ENCODE data around the gene CUTC. TPM values are rescaled to one million over a fixed set of nuclear protein-coding genes. Genes with fewer than 3 reads are reported as not detected.

The CUTC gene
- total RNA-seq, 2 experiments from 2014 or later, result 21.6 to 21.9 TPM

GRCh38 chr10:99770408-99771045 is 38.5 kb downstream of the CUTC start:
- Mint-ChIP-seq H3K4me1 (ENCODE audit: low read depth) (no peaks in the 10 kb centered on the region), H3K4me3 (no peak overlapping the region), H3K36me3 (ENCODE audit: low read depth) (no peaks in the 10 kb centered on the region), H3K27ac (no peak overlapping the region), H3K9me3 (no peaks in the 10 kb centered on the region), H3K27me3 (ENCODE audit: low read depth) (no peaks in the 10 kb centered on the region)
- intact Hi-C loops (cut with micrococcal nuclease), result no loop called here
- DNase-seq, result no peak
- CTCF ChIA-PET, result interaction anchor here (0.5 kb wide), 1 partner anchor 56 kb away, joined by 5 read pairs; no protein-coding TSS in a partner anchor

GRCh38 chr10:99775850-99776249 is 43.8 kb downstream of the CUTC start:
- CTCF ChIA-PET, result no interaction called here
- peaks cover 5% of the 10 kb centered on the region for H3K4me1 Mint-ChIP-seq (ENCODE audit: low read depth)
- no peak overlapping the region for H3K27ac Mint-ChIP-seq
- no peaks in the 10 kb centered on the region for H3K36me3 Mint-ChIP-seq (ENCODE audit: low read depth)
- no peak overlapping the region for H3K4me3 Mint-ChIP-seq
- H3K27me3 Mint-ChIP-seq (ENCODE audit: low read depth), result no peaks in the 10 kb centered on the region
- no peak for DNase-seq
- intact Hi-C loops (cut with micrococcal nuclease), result no loop called here
- H3K9me3 Mint-ChIP-seq, result no peaks in the 10 kb centered on the region

DNA sequence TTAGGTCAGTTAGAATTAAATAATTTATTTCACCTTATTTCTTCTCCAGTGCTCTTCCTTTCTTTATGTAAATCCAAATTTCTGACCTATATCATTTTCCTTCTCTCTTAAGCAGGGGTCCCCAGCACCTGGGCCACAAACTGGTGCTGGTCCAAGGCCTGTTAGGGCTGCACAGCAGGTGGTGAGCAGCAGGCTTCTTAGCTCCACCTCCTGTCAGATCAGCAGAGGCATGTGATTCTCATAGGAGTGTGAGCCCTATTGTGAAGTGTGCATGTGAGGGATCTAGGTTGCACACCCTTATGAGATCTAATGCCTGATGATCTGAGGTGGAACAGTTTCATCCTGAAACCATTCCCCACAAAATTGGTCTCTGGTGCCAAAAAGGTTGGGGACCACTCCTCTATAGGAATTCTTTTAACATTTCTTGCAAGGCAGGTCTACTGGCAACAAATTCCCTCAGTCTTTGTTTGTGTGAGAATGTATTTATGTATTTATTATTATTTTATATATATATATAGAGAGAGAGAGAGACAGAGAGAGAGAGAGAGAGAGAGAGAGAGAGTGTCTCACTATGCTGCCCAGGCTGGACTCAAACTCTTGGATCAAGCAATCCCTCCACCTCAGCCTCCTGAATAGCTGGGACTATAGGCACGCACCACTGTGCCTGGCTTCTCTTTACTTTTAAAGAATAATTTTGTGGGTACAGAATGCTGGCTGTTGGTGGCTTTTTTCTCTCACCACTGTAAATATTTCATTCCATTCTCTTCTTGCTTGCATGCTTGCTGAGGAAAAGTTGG is 46.1 kb downstream of the CUTC start:
- no peak overlapping the region for H3K4me3 Mint-ChIP-seq
- H3K9me3 Mint-ChIP-seq, result no peaks in the 10 kb centered on the region
- no peaks in the 10 kb centered on the region for H3K27me3 Mint-ChIP-seq (ENCODE audit: low read depth)
- H3K4me1 Mint-ChIP-seq (ENCODE audit: low read depth), result peaks cover 5% of the 10 kb centered on the region
- intact Hi-C loops (cut with micrococcal nuclease), result no loop called here
- no peak for DNase-seq
- CTCF ChIA-PET, result no interaction called here
- peaks cover 3% of the 10 kb centered on the region for H3K36me3 Mint-ChIP-seq (ENCODE audit: low read depth)
- H3K27ac Mint-ChIP-seq, result no peak overlapping the region

DNA sequence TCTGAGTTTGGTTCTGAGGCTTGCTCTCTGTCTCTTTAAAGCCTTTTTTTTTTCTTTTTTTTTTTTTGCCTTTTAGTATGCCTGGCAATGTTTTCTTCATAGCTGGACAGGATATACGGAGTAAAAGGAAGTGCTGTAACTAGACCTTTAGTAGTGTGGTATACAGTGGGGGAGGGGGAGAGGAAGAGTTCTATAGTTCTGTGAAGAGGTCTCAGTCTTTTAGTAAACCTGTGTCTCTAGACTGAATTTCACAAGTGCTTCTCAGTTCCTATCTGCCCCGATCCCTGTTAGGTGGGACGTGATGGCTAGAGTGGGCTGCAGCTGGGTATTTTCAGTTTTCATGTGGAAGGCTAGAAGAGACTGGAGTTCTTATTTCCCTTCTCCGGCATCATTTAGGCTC is 47.3 kb downstream of the CUTC start:
- CTCF ChIA-PET, result no interaction called here
- Mint-ChIP-seq H3K9me3 (no peaks in the 10 kb centered on the region), H3K27ac (no peak overlapping the region), H3K4me1 (ENCODE audit: low read depth) (peaks cover 5% of the 10 kb centered on the region), H3K27me3 (ENCODE audit: low read depth) (no peaks in the 10 kb centered on the region), H3K36me3 (ENCODE audit: low read depth) (peaks cover 3% of the 10 kb centered on the region), H3K4me3 (no peak overlapping the region)
- no peak for DNase-seq
- intact Hi-C loops (cut with micrococcal nuclease), result no loop called here

- CTCF ChIA-PET, result no interaction called here
- H3K36me3 Mint-ChIP-seq (ENCODE audit: low read depth), result peaks cover 5% of the 10 kb centered on the region
- H3K4me3 Mint-ChIP-seq, result no peak overlapping the region
- H3K9me3 Mint-ChIP-seq, result no peaks in the 10 kb centered on the region
- intact Hi-C loops (cut with micrococcal nuclease), result no loop called here
- H3K27ac Mint-ChIP-seq, result no peak overlapping the region
- peaks cover 5% of the 10 kb centered on the region for H3K4me1 Mint-ChIP-seq (ENCODE audit: low read depth)
- DNase-seq, result no peak
- no peaks in the 10 kb centered on the region for H3K27me3 Mint-ChIP-seq (ENCODE audit: low read depth)
Measured at GRCh38 chr10:99781734-99782429, 49.8 kb downstream of the CUTC start.

DNA sequence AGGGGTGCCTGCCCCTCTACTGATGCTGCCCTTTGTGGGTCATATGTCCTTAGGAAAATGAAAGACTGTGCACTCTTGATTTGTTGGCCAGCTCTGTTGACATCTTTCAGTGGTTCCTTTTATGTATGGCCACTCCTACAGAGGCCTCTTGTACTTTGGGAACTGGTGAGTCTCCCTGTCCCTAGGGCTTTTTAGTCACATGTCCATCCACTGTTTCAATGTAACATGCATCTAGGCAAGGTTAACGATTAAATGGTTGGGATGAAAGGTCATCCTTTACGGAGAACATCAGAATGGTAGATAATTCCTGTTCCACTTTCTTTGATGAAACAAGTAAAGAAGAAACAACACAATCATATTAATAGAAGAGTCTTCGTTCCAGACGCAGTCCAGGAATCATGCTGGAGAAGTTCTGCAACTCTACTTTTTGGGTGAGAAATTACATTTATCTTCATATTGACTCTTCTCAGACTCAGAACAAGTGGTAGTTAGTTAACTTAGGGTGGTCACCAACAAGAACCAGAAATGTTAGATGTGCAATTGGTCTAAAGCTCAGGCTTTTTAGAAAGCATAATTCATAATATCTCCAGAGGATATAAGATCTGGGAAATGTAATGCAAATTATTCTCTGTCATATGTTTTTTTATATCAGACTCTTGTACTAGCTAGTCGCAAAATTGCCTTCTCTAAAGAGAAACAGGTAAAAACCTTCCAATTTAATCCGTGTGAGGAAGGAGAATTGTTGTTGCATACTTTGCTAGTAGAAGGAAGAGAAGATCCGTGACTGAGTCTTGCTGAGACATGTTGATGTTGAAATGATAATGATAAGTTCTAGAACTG is 50.6 kb downstream of the CUTC start, which contains the start of gene ABCC2:
ABCC2 (plus strand) TSS at position 194 of the 840 bp plus-strand sequence; CDS start at position 399, 205 bp downstream.
- Mint-ChIP-seq H3K27ac (no peak within 1 kb of the TSS), H3K9me3 (no peaks in the 10 kb centered on the region), H3K4me3 (no peak within 1 kb of the TSS), H3K36me3 (ENCODE audit: low read depth) (peaks cover 5% of the 10 kb centered on the region), H3K4me1 (ENCODE audit: low read depth) (peaks cover 5% of the 10 kb centered on the region), H3K27me3 (ENCODE audit: low read depth) (no peaks in the 10 kb centered on the region)
- CTCF ChIA-PET, result no interaction called here
- no peak for DNase-seq
- intact Hi-C loops (cut with micrococcal nuclease), result no loop called here

DNA sequence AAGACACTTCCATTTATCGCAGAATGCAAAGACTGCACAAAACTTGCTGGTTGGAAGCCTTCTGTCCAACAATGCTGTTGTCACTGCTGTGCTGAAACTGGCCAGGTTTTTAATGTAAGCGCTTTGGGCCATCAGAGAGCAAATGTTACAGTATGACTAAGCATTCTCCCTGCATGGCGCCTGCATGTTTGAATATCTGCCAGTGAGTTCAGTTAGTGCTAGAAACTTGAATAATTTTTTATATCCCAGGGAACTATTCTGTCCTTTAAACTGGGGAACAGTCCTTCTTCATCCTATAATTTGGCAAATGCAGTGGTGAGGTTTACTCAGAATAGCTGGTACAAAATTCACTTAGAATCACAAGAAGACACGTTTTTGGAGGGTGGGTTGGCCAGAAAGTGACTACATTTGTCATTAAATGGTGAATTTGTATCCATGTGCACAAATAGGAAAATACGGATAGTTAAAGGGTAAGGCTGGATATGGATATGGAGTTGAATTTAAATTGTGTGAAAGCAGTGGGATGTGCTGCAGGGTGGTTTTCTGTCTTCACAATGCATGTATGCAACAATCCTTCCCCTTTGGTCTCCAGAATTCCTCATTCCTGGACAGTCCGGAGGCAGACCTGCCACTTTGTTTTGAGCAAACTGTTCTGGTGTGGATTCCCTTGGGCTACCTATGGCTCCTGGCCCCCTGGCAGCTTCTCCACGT is 52.1 kb downstream of the CUTC start:
- no peak overlapping the region for H3K27ac Mint-ChIP-seq
- peaks cover 5% of the 10 kb centered on the region for H3K36me3 Mint-ChIP-seq (ENCODE audit: low read depth)
- CTCF ChIA-PET, result interaction anchor here (0.7 kb wide), 1 partner anchor 262 kb away, joined by 3 read pairs; no protein-coding TSS in a partner anchor
- intact Hi-C loops (cut with micrococcal nuclease), result no loop called here
- no peaks in the 10 kb centered on the region for H3K27me3 Mint-ChIP-seq (ENCODE audit: low read depth)
- H3K9me3 Mint-ChIP-seq, result no peaks in the 10 kb centered on the region
- peaks cover 5% of the 10 kb centered on the region for H3K4me1 Mint-ChIP-seq (ENCODE audit: low read depth)
- no peak overlapping the region for H3K4me3 Mint-ChIP-seq
- no peak for DNase-seq

DNA sequence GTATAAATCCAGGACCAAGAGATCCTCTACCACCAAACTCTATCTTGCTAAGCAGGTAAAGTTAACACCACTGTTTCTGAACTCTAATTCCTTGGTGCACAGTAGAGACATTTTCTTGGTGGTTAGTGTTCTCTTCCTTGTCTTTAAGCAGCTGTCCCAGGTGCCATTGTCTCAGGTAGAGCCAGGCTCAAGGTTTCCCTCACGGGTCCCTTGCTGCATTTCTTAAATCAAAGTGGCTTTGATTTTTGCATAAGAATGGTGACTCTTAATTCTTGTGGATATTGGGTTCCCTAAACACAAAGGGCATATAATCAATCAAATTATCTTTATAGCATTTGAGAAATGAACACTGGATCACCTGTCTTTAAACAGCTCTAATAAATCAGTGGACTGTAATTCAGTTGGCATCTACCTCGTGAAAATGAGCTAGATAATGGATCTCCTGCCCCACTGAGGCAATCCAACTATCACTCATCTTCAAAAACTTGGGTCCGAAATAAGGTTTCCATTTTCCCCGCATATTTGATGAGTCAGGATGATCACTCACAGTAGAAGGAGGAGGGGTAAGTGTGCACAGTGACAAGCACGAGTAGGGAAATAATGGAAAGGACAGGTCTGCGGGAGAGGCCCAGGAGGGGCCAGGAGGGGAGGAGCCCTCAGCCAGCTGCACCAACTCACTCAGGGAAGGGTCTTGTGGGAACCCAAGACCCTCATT is 52.9 kb downstream of the CUTC start:
- no peak overlapping the region for H3K4me3 Mint-ChIP-seq
- H3K4me1 Mint-ChIP-seq (ENCODE audit: low read depth), result peaks cover 2% of the 10 kb centered on the region
- no peaks in the 10 kb centered on the region for H3K27me3 Mint-ChIP-seq (ENCODE audit: low read depth)
- intact Hi-C loops (cut with micrococcal nuclease), result no loop called here
- H3K9me3 Mint-ChIP-seq, result no peaks in the 10 kb centered on the region
- CTCF ChIA-PET, result interaction anchor here (0.7 kb wide), 1 partner anchor 261 kb away, joined by 3 read pairs; no protein-coding TSS in a partner anchor
- H3K36me3 Mint-ChIP-seq (ENCODE audit: low read depth), result peaks cover 5% of the 10 kb centered on the region
- DNase-seq, result no peak
- no peak overlapping the region for H3K27ac Mint-ChIP-seq

DNA sequence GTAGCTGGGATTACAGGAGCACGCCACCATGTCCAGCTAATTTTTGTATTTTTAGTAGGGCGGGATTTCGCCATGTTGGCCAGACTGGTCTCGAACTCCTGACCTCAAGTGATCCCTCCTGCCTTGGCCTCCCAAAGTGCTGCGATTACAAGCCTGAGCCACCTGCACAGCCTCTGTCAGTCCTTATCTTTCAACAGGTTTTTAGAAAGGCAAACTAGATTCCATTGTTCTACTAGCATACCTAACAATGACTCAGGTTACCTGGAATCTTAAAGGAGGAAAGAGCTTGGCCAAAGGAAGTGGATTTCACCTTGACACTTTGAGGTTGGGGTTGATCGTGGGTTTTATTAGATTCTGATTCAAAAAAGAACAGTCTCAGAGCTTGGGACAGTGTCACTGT is 53.6 kb downstream of the CUTC start:
- no peaks in the 10 kb centered on the region for H3K9me3 Mint-ChIP-seq
- DNase-seq, result no peak
- H3K4me1 Mint-ChIP-seq (ENCODE audit: low read depth), result no peaks in the 10 kb centered on the region
- intact Hi-C loops (cut with micrococcal nuclease), result no loop called here
- CTCF ChIA-PET, result interaction anchor here (1.6 kb wide), 1 partner anchor 261 kb away, joined by 3 read pairs; no protein-coding TSS in a partner anchor
- no peak overlapping the region for H3K27ac Mint-ChIP-seq
- no peaks in the 10 kb centered on the region for H3K27me3 Mint-ChIP-seq (ENCODE audit: low read depth)
- peaks cover 5% of the 10 kb centered on the region for H3K36me3 Mint-ChIP-seq (ENCODE audit: low read depth)
- H3K4me3 Mint-ChIP-seq, result no peak overlapping the region

- H3K27ac Mint-ChIP-seq, result no peak overlapping the region
Measured at GRCh38 chr10:99787311-99787710, 55.3 kb downstream of the CUTC start.

More at GRCh38 chr10:99787311-99787710, 55.3 kb downstream of the CUTC start:
- Mint-ChIP-seq H3K4me3 (no peak overlapping the region), H3K36me3 (ENCODE audit: low read depth) (peaks cover 2% of the 10 kb centered on the region), H3K9me3 (no peaks in the 10 kb centered on the region), H3K4me1 (ENCODE audit: low read depth) (no peaks in the 10 kb centered on the region), H3K27me3 (ENCODE audit: low read depth) (no peaks in the 10 kb centered on the region)
- CTCF ChIA-PET, result interaction anchor here (0.8 kb wide), 1 partner anchor 226 kb away, joined by 3 read pairs; no protein-coding TSS in a partner anchor
- no peak for DNase-seq
- intact Hi-C loops (cut with micrococcal nuclease), result no loop called here
